ENCODE results near the gene SORT1. TPM values are rescaled to one million over a fixed set of nuclear protein-coding genes. Genes with fewer than 3 reads are reported as not detected.

Gene SORT1
- total and polyA plus RNA-seq, 2 of the 13 experiments (the other 11 are each of a cell fraction or from before 2014, with no cell fraction given) = 32.4 to 93.0 TPM

DNA sequence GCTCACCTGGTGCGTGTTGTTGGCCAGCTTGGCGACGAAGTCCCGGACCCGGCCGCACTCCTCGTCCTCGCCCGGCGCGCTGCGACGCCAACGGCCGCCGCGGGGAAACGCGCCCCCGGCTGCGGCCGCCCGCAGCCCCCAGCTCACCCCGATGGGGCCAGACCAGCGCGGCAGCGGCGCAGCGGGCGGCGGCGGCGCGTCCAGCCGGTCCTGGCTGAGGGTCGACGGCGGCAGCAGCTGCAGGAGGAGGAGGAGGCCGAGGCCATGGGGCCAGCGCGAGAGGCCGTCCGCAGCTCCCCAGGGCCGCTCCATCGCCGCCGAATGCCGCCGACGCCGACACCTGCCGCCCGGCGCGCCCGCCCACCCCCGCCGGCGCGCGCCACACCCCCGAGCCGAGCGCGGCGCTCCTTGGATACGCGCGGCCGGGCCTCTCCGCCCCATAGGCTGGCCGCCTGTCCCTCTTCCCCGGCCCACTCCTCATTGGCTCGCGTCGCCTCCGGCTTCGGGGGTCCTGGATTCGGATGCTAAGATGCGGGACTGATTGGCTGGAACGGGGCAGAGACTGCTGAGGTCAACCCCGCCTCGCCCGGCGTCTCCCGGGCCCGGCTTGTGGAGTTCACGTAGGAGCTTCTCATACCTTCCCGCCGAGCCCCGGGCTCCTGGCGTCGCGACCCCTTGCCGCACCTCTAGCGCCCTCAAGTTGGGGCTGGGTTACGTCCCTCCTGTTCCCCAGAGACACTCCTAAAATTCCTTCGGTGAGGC lies at the start of gene SORT1 (continued):
- TF ChIP-seq GATAD2A (CRISPR knock-in tag; IDR thresholded peaks at IDR 0.05) (peak; percentile 16; the same call in 1 of the 2 replicates), ZFX (CRISPR knock-in tag; IDR thresholded peaks at IDR 0.05; ENCODE audit: low read depth) (peak; percentile 55), ZNF510 (CRISPR knock-in tag; IDR thresholded peaks at IDR 0.05; ENCODE audit: low read depth) (no peak), KDM5B (CRISPR knock-in tag; IDR thresholded peaks at IDR 0.05; ENCODE audit: borderline replicate concordance) (no peak), NR1H2 (CRISPR knock-in tag; IDR thresholded peaks at IDR 0.05; ENCODE audit: borderline replicate concordance, low read depth) (no peak), THAP11 (CRISPR knock-in tag; IDR thresholded peaks at IDR 0.05) (peak; percentile 53), KDM3A (CRISPR knock-in tag; IDR thresholded peaks at IDR 0.05; ENCODE audit: low read depth) (no peak), AHR (CRISPR knock-in tag; IDR thresholded peaks at IDR 0.05) (0 out of 2 replicates have a peak, but pooled peaks have one; percentile 42), BRD4 (CRISPR knock-in tag; IDR thresholded peaks at IDR 0.05) (no peak), MXI1 (IDR thresholded peaks at IDR 0.05; ENCODE audit: borderline replicate concordance, low read depth, low read length) (no peak; the same call in 2 of the 3 replicates), PAX8 (CRISPR knock-in tag; IDR thresholded peaks at IDR 0.05; ENCODE audit: borderline replicate concordance) (no peak), ZNF235 (CRISPR knock-in tag; IDR thresholded peaks at IDR 0.05; ENCODE audit: borderline replicate concordance) (no peak)
- TF ChIP-seq, protein P1, sequence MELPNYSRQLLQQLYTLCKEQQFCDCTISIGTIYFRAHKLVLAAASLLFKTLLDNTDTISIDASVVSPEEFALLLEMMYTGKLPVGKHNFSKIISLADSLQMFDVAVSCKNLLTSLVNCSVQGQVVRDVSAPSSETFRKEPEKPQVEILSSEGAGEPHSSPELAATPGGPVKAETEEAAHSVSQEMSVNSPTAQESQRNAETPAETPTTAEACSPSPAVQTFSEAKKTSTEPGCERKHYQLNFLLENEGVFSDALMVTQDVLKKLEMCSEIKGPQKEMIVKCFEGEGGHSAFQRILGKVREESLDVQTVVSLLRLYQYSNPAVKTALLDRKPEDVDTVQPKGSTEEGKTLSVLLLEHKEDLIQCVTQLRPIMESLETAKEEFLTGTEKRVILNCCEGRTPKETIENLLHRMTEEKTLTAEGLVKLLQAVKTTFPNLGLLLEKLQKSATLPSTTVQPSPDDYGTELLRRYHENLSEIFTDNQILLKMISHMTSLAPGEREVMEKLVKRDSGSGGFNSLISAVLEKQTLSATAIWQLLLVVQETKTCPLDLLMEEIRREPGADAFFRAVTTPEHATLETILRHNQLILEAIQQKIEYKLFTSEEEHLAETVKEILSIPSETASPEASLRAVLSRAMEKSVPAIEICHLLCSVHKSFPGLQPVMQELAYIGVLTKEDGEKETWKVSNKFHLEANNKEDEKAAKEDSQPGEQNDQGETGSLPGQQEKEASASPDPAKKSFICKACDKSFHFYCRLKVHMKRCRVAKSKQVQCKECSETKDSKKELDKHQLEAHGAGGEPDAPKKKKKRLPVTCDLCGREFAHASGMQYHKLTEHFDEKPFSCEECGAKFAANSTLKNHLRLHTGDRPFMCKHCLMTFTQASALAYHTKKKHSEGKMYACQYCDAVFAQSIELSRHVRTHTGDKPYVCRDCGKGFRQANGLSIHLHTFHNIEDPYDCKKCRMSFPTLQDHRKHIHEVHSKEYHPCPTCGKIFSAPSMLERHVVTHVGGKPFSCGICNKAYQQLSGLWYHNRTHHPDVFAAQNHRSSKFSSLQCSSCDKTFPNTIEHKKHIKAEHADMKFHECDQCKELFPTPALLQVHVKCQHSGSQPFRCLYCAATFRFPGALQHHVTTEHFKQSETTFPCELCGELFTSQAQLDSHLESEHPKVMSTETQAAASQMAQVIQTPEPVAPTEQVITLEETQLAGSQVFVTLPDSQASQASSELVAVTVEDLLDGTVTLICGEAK (IDR thresholded peaks at IDR 0.05) = no peak
- TF ChIP-seq, protein P1 (CRISPR knock-in tag; IDR thresholded peaks at IDR 0.05) = peak; percentile 47; the same call in 1 of the 2 replicates
- TF ChIP-seq, protein P2, sequence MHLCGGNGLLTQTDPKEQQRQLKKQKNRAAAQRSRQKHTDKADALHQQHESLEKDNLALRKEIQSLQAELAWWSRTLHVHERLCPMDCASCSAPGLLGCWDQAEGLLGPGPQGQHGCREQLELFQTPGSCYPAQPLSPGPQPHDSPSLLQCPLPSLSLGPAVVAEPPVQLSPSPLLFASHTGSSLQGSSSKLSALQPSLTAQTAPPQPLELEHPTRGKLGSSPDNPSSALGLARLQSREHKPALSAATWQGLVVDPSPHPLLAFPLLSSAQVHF (CRISPR knock-in tag; IDR thresholded peaks at IDR 0.05) = no peak
- TF ChIP-seq, protein P3, sequence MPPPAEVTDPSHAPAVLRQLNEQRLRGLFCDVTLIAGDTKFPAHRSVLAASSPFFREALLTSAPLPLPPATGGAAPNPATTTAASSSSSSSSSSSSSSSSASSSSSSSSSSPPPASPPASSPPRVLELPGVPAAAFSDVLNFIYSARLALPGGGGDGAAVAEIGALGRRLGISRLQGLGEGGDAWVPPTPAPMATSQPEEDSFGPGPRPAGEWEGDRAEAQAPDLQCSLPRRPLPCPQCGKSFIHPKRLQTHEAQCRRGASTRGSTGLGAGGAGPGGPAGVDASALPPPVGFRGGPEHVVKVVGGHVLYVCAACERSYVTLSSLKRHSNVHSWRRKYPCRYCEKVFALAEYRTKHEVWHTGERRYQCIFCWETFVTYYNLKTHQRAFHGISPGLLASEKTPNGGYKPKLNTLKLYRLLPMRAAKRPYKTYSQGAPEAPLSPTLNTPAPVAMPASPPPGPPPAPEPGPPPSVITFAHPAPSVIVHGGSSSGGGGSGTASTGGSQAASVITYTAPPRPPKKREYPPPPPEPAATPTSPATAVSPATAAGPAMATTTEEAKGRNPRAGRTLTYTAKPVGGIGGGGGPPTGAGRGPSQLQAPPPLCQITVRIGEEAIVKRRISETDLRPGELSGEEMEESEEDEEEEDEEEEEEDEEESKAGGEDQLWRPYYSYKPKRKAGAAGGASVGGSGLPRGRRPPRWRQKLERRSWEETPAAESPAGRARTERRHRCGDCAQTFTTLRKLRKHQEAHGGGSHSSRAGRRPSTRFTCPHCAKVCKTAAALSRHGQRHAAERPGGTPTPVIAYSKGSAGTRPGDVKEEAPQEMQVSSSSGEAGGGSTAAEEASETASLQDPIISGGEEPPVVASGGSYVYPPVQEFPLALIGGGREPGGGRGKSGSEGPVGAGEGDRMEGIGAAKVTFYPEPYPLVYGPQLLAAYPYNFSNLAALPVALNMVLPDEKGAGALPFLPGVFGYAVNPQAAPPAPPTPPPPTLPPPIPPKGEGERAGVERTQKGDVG (CRISPR knock-in tag; IDR thresholded peaks at IDR 0.05; ENCODE audit: borderline replicate concordance) = no peak
